NCI-H345 treated with DMSO at 0.1 percent for 48 hours (cell line): Measurements from ENCODE around the gene IFNK.
A peak's percentile ranks its signal among the peaks of the same experiment; 100 is the strongest.

Experiments used
- DNase-seq: peaks from one replicate; lab custom pipeline; 2025; ENCODE audit not compliant: unreplicated experiment; lab: John Stamatoyannopoulos, UW

The IFNK gene

GRCh38 chr9:27572918-27573633 is 49.0 kb downstream of the IFNK start, which contains the start of gene C9orf72:
Gene C9orf72 (minus strand): TSS chr9:27573481. CDS start chr9:27567120, 6,361 bp downstream.
- DNase-seq: peak; percentile 67

- DNase-seq: peak; percentile 98
These were observed 49.8 kb downstream of the IFNK start for GRCh38 chr9:27573634-27574590.
